Fibroblast of mammary gland (primary cell): ENCODE data around the gene KIF7.

ENCODE experiments used
- DNase-seq: peaks from one replicate; pipeline ENCODE4 v3.0.0-alpha.2; 2010; ENCODE audit warnings: low read depth
- H3K4me3 ChIP-seq: 2 replicates; pipeline ENCODE4 v1.5.1; 2011; ENCODE audit warnings: low read depth, mild to moderate bottlenecking, low read length, moderate library complexity; ENCODE audit not compliant: control insufficient read depth
- TF ChIP-seq, protein P1 (sequence below): conservative IDR thresholded peaks from 2 replicates; pipeline ENCODE4 v1.5.1; 2011; ENCODE audit warnings: low read depth, low read length, inconsistent platforms; ENCODE audit not compliant: control insufficient read depth, insufficient read depth

KIF7 gene

DNA sequence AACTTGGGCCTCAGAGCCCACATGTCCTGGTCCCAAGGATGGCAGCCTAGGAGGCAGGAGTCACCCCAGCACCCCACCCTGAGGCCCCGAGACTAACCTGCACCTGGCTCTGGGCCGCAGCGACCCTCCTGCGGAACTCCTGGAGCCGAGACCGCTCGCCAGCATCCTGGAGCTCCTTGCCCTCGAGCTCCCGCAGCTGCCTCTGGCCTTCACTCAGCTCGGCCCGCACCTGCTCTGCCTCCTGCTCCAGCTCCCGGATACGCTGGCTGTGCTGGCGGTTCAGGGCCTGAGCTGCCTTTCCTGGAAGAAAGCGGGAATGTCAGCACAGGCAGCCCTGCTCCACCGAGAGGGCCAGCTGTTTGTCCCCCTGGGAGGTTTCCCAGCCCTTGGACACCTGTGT lies 13.2 kb downstream of the KIF7 start:
- H3K4me3 ChIP-seq: no peak overlapping the region
- DNase-seq: no peak
- TF ChIP-seq, protein P1, sequence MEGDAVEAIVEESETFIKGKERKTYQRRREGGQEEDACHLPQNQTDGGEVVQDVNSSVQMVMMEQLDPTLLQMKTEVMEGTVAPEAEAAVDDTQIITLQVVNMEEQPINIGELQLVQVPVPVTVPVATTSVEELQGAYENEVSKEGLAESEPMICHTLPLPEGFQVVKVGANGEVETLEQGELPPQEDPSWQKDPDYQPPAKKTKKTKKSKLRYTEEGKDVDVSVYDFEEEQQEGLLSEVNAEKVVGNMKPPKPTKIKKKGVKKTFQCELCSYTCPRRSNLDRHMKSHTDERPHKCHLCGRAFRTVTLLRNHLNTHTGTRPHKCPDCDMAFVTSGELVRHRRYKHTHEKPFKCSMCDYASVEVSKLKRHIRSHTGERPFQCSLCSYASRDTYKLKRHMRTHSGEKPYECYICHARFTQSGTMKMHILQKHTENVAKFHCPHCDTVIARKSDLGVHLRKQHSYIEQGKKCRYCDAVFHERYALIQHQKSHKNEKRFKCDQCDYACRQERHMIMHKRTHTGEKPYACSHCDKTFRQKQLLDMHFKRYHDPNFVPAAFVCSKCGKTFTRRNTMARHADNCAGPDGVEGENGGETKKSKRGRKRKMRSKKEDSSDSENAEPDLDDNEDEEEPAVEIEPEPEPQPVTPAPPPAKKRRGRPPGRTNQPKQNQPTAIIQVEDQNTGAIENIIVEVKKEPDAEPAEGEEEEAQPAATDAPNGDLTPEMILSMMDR: no peak

DNA sequence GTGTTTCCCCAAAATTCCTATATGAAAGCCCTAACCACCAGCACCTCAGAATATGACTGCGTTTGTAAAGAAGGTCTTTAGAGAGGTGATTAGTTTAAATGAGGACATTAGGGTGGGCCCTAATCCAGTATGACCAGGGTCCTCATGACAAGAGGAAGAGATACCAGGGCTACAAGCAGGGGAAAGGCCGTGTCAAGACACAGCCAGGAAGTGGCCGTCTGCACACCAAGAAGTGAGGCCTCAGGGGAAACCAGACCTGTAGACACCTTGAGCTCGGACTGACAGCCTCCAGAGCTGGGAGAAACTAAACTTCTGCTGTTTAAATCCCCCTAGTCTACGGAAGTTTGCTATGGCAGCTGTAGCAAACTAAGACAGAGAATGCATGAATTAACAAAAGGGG lies 14.2 kb downstream of the KIF7 start:
- DNase-seq: no peak
- H3K4me3 ChIP-seq: no peak overlapping the region
- TF ChIP-seq, protein P1: no peak

DNA sequence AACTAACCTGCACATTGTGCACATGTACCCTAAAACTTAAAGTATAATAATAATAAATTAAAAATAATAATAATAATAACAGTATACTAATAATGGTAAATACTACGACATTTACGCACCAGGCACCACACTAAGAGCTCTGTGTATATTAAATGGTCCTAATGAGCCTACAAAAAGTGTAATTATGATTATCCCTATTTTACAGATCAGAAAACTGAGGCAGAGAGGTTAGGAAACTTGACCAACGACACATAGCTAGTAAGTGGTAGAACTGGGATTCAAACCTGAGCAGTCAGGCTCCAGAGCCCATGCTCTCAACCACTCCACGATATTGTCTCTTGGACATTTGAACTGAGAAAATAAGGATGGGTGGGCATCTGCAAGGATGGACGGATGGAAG lies 15.0 kb downstream of the KIF7 start:
- TF ChIP-seq, protein P1: no peak
- DNase-seq: no peak
- no peak overlapping the region for H3K4me3 ChIP-seq

DNA sequence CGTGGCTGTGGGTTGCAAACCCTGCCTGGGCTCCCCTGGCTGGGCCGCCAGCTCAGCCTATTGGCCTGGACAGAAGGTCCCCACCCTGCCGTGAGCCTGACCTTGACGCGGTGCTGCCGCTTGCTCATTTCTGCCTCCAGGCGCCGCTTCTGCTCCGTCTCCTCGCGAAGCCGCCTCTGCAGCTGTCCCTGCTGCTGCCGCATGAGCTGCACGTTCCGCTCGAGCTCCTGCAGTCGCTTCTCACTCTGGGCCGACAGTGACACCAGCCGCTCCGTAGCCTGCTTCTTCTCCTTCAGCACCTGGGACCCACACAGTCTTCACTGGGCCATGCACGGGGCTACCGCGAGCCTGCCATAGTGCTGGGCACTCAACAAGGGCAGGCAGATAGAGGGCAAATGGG lies 21.7 kb downstream of the KIF7 start:
- H3K4me3 ChIP-seq: no peak overlapping the region
- TF ChIP-seq, protein P1: no peak

DNA sequence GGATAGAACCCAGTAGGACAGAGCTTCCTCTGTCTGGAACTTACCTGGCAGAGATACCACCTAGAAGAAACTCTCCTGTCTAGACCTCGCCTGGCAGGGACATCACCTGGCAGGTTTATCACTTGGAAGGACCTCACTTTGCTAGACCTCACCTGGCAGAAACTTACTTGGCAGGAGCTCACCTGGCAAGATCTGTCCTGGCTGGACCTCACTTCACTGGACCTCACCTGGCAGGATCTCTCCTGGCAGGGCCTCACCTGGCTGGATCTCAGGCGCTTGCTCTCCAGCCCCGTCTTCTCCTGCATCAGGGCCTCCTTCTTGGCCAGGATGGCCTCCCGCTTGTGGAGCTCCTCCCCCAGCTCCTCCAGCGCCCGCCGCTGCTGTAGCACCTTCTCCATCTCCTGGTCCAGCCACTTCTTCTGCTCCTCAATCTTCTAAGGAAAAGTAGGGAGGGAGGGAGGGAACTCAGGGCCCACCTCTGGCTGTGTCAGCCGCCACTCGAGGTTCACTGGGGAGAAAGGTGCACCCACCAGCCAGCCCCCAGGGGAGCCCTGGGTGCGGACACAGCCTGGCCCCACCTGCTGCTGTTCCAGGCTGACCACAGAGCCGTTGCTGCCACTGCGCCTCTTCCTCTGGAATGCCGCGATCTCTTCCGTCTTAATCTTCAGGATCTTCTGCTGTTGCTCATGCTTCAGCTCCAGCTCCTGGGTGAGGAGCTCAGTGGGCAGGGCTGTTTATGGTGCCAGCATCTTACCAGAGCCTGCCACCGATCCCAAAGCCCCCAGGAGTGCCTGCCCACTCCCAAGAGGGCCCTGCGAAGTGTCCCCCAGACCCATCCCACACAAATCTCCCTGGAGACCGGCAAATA lies 22.5 kb downstream of the KIF7 start:
- TF ChIP-seq, protein P1: no peak
- no peak overlapping the region for H3K4me3 ChIP-seq
- no peak for DNase-seq

More for the DNA sequence above, 21.7 kb downstream of the KIF7 start:
- no peak for DNase-seq

DNA sequence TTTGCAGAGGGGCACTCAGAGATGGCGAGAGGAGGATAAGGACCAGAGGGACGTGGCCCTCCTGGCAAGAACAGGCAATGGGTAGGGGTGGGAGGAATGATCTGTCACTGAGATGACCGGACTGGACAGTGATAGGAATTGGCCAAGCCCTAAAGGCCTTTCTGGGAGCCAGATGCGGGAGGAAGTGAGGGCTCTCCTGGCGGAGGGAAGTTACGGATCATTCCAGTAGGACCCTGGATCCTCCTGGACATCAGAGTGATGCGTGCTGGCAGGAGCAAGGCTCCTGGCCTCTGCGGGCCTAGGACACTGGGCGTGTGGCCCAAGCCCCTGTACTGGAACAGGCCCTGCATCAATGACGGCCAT lies 23.4 kb downstream of the KIF7 start:
- TF ChIP-seq, protein P1: no peak
- DNase-seq: no peak
- no peak overlapping the region for H3K4me3 ChIP-seq
